ENCODE measurements around the gene XYLT1. TPM values are rescaled to one million over a fixed set of nuclear protein-coding genes. Genes with fewer than 3 reads are reported as not detected.

Gene XYLT1
- total and polyA plus RNA-seq, 2 of the 4 experiments (the other 2 are of a cell fraction): 9.0 to 12.7 TPM

DNA sequence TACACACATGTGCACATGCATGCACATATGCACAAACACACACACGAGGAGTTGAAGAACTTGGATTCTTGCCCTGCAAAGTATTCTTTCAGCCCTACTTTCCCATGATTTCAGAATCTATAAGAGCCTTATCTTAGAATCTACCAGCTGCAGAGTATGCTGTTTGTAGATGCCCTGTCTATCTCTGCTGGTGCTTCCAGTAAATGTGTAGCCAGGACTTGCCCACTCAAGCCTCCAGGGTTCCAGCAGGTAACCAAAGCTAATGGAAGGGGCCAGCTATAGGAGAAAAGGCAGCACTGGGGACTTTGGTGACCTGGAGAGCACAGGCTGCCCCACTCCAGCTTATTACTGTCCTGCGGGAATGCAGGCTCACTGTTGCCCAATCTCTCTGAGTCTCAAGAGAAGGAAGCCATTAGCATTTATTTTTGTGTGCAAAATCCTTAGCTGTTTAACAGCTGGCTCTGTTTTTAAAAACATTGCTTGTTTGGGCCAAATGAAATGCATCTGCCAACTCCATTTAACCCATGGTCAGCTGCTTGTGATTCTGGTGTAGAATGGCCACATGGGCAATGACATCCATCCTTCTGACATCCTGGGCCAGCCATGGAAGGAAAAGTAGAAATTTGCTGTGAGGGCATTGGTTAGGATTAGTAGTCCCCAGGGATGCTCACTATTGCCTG is 28.6 kb upstream of the XYLT1 start:
- dilution Hi-C loops (cut with HindIII; ENCODE audit: low sequenced_read_pairs, unreplicated experiment): no loop called here
- Histone ChIP-seq H3K23ac (ENCODE audit: low read depth, low read length) (no peak overlapping the region), H4K20me1 (ENCODE audit: insufficient read depth, low read length) (no peaks in the 10 kb centered on the region), H3K4me1 (ENCODE audit: control insufficient read depth, insufficient read depth, low read length) (peaks cover 2% of the 10 kb centered on the region; the same call in 1 of the 2 replicates), H2BK5ac (ENCODE audit: low read depth, low read length, poor library complexity, severe bottlenecking) (no peak overlapping the region), H3K56ac (ENCODE audit: extremely low read depth, insufficient read depth, low read length) (no peak overlapping the region), H3K9ac (ENCODE audit: low read depth, low read length) (no peak overlapping the region), H4K8ac (ENCODE audit: low read depth in 2 of 2, low read length in 2 of 2) (no peak overlapping the region; a peak in 1 of 4 replicates), H3K27me3 (ENCODE audit: control insufficient read depth, insufficient read depth, low read length) (no peaks in the 10 kb centered on the region), H3K27ac (ENCODE audit: insufficient read depth, low read length) (peak overlapping the region; percentile 16; the same call in 1 of the 2 replicates), H3K4me3 (ENCODE audit: insufficient read depth, low read depth, low read length) (no peak overlapping the region), H3K79me1 (ENCODE audit: low read depth in 1 of 2, low read length in 2 of 2) (no peaks in the 10 kb centered on the region), H2BK120ac (ENCODE audit: low read depth, low read length) (no peak overlapping the region), H4K5ac (ENCODE audit: low read depth, low read length) (no peak overlapping the region; the same call in 1 of the 2 replicates), H2BK20ac (ENCODE audit: low read depth, low read length) (no peak overlapping the region; the same call in 1 of the 2 replicates), H3K18ac (ENCODE audit: low read depth, low read length) (no peak overlapping the region), H3K4me2 (ENCODE audit: low read depth, low read length) (no peak overlapping the region), H3K9me3 (ENCODE audit: control insufficient read depth, insufficient read depth, low read length) (no peaks in the 10 kb centered on the region), H2AK9ac (replicated peaks; ENCODE audit: low read depth, low read length, poor library complexity) (no peak overlapping the region), H2AK5ac (ENCODE audit: low read depth, low read length) (no peak overlapping the region), H2BK15ac (ENCODE audit: low read depth, low read length) (no peak overlapping the region; the same call in 2 of the 3 replicates), H2AFZ (replicated peaks; ENCODE audit: low read length, poor library complexity) (no peak overlapping the region), H3K36me3 (ENCODE audit: control insufficient read depth, insufficient read depth, low read length) (no peaks in the 10 kb centered on the region), H3K14ac (replicated peaks; ENCODE audit: low read depth, low read length) (no peak overlapping the region), H3K9me1 (ENCODE audit: insufficient read depth, low read length) (peaks cover 4% of the 10 kb centered on the region), H3K4ac (ENCODE audit: low read depth, low read length) (no peak overlapping the region; the same call in 1 of the 2 replicates), H4K91ac (ENCODE audit: insufficient read depth, low read depth, low read length) (no peak overlapping the region)
- ATAC-seq (ENCODE audit: low read depth) (peak; percentile 70), DNase-seq (no peak)
- TF ChIP-seq MAZ (IDR thresholded peaks at IDR 0.05; ENCODE audit: borderline replicate concordance, low read depth, low read length) (no peak), RFX5 (IDR thresholded peaks at IDR 0.05; ENCODE audit: low read depth, low read length) (no peak), CEBPB (IDR thresholded peaks at IDR 0.05; ENCODE audit: low read depth, low read length) (peak; percentile 50; the same call in 1 of the 2 replicates), CHD1 (IDR thresholded peaks at IDR 0.05; ENCODE audit: low read depth, low read length) (no peak), SMC3 (IDR thresholded peaks at IDR 0.05; ENCODE audit: low read depth, low read length) (no peak), RCOR1 (IDR thresholded peaks at IDR 0.05; ENCODE audit: insufficient replicate concordance, low read length) (no peak)
- no CpG with 5 or more reads among the region's 2 CpGs for WGBS, 2 experiments (ENCODE audit: extremely low coverage in 2 of 2, insufficient read length in 1 of 2)
- in situ Hi-C loops (cut with MboI; ENCODE audit: low sequenced_read_pairs): no loop called here
- BruUV-seq (replicated peaks): no TSS peak
- intact Hi-C loops (cut with micrococcal nuclease): no loop called here
- ChIA-PET CTCF (interaction anchor here (0.5 to 0.6 kb wide), 2 partner anchors 57 to 75 kb away, joined by 3 to 4 read pairs; no protein-coding TSS in a partner anchor), POLR2A (ENCODE audit: unreplicated experiment) (no interaction called here)
